Natural killer cell (primary cell): Measurements from ENCODE around the gene ZNF296. TPM values are rescaled to one million over a fixed set of nuclear protein-coding genes. Genes with fewer than 3 reads are reported as not detected.

Experiments
- ATAC-seq, 3 donors: fragments of 150-1000 bp in 2 of 3; fragments of 200-7000 bp in 1 of 3; cut with Tn5 transposase; 1 replicate in 1 of 3; 2 replicates in 2 of 3; pipeline ENCODE4 v1.10.0; 2021; ENCODE audit warnings: mild to moderate bottlenecking in 2 of 3, moderate library complexity in 2 of 3
- DNase-seq, 2 donors: peaks; one replicate each; pipeline versions ENCODE4 v3.0.0 to v3.0.0-alpha.2; 2013 to 2021; ENCODE audit warnings: mixed read lengths in 1 of 2
- H3K27ac ChIP-seq: one replicate; pipeline ENCODE4 v1.5.1; 2013; ENCODE audit warnings: mild to moderate bottlenecking, low read length
- H3K27me3 ChIP-seq: one replicate; pipeline ENCODE4 v1.6.1; 2013; ENCODE audit warnings: low read length; ENCODE audit not compliant: control insufficient read depth, insufficient read depth
- H3K36me3 ChIP-seq: one replicate; pipeline ENCODE4 v1.6.1; 2013; ENCODE audit warnings: low read length; ENCODE audit not compliant: control insufficient read depth, insufficient read depth
- H3K4me1 ChIP-seq: one replicate; pipeline ENCODE4 v1.6.1; 2013; ENCODE audit warnings: low read length; ENCODE audit not compliant: control insufficient read depth, insufficient read depth
- H3K4me3 ChIP-seq: one replicate; pipeline ENCODE4 v1.5.1; 2013; ENCODE audit warnings: low read length
- H3K9me3 ChIP-seq: one replicate; pipeline ENCODE4 v1.6.1; 2013; ENCODE audit warnings: low read length; ENCODE audit not compliant: control insufficient read depth, insufficient read depth
- H3K27ac Mint-ChIP-seq, 2 donors: one replicate each; pipeline ENCODE4 v1.8.0; 2022; ENCODE audit warnings: mild to moderate bottlenecking in 2 of 2, mixed read lengths in 2 of 2, moderate library complexity in 1 of 2
- H3K27me3 Mint-ChIP-seq, 2 donors: one replicate each; pipeline ENCODE4 v1.8.0; 2022; ENCODE audit warnings: low read depth in 2 of 2, mixed read lengths in 2 of 2
- H3K36me3 Mint-ChIP-seq: one replicate; pipeline ENCODE4 v1.8.0; 2022; ENCODE audit warnings: mixed read lengths
- H3K4me1 Mint-ChIP-seq, 2 donors: one replicate each; pipeline ENCODE4 v1.8.0; 2022; ENCODE audit warnings: mixed read lengths in 2 of 2
- H3K4me3 Mint-ChIP-seq: one replicate; pipeline ENCODE4 v1.8.0; 2022; ENCODE audit warnings: mild to moderate bottlenecking, moderate library complexity, mixed read lengths
- H3K9me3 Mint-ChIP-seq, 2 donors: one replicate each; pipeline ENCODE4 v1.8.0; 2022; ENCODE audit warnings: mixed read lengths in 2 of 2
- WGBS: methylation state at CpG from one replicate; pipeline ENCODE4 v1.1.7; 2013; ENCODE audit warnings: missing lambda C conversion rate; ENCODE audit not compliant: insufficient coverage; 5-methylcytosine and 5-hydroxymethylcytosine counted together
- intact Hi-C: fragments of 100-400 bp; cut with micrococcal nuclease; formaldehyde crosslinking; loops from one replicate; pipeline ENCODE4 v1.14.2; 2022
- total RNA-seq, 4 donors: library from RNA; stranded (reverse); fragments of 120-200 nt in 1 of 4; gene quantifications; one replicate each; pipeline versions ENCODE4 v1.2.3 to v1.2.4, GENCODE V29; 2013 to 2022
- TF ChIP-seq, protein P1 (sequence below): fragments of 200-600 bp; IDR thresholded peaks from one replicate; pipeline ENCODE4 v1.8.0; 2022; ENCODE audit warnings: antibody characterized with exemption

ZNF296 gene
- total RNA-seq, 3 donors from 2014 or later (not counting 1 experiment from before 2014, with no cell fraction given) = 5.1 to 8.0 (median 8.0) TPM

DNA sequence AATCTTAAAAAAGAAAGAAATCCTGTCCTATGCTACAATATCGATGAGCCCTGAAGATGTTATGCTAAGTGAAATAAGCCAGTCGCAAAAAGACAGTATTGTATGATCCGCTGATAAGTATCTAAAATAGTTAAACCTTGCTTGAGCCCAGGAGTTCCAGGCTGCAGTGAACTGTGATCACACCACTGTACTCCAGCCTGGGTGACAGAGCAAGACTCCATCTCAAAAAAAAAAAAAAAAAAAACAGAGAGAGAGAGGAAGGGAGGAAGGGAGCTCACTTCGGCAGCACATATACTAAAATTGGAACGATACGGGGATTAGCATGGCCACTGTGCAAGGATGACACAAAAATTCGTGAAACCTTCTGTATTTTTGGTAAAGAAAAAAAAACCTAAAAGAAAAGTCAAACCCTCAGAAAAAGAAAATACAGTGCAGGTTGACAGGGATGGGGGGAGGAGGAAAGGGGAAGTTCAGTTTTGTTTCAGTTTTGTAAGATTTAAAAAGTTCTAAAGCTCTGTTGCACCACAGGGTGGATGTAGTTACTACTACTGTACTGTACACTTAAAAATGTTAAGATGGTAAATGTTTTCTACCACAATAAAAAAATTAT is 29.0 kb downstream of the ZNF296 start:
- TF ChIP-seq, protein P1, sequence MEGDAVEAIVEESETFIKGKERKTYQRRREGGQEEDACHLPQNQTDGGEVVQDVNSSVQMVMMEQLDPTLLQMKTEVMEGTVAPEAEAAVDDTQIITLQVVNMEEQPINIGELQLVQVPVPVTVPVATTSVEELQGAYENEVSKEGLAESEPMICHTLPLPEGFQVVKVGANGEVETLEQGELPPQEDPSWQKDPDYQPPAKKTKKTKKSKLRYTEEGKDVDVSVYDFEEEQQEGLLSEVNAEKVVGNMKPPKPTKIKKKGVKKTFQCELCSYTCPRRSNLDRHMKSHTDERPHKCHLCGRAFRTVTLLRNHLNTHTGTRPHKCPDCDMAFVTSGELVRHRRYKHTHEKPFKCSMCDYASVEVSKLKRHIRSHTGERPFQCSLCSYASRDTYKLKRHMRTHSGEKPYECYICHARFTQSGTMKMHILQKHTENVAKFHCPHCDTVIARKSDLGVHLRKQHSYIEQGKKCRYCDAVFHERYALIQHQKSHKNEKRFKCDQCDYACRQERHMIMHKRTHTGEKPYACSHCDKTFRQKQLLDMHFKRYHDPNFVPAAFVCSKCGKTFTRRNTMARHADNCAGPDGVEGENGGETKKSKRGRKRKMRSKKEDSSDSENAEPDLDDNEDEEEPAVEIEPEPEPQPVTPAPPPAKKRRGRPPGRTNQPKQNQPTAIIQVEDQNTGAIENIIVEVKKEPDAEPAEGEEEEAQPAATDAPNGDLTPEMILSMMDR = no peak
- Histone ChIP-seq H3K36me3 (peaks cover 28% of the 10 kb centered on the region), H3K4me3 (no peak overlapping the region), H3K27ac (no peak overlapping the region), H3K4me1 (peaks cover 21% of the 10 kb centered on the region), H3K27me3 (no peaks in the 10 kb centered on the region), H3K9me3 (no peaks in the 10 kb centered on the region)
- peak overlapping the region; percentile 49 for H3K4me3 Mint-ChIP-seq
- H3K9me3 Mint-ChIP-seq = no peaks in the 10 kb centered on the region
- no peaks in the 10 kb centered on the region for H3K36me3 Mint-ChIP-seq
- WGBS = 46% methylated on average over 5 of the region's 7 CpGs
- intact Hi-C loops = no loop called here
- H3K27me3 Mint-ChIP-seq = no peaks in the 10 kb centered on the region
- H3K4me1 Mint-ChIP-seq = peaks cover 35 to 48% of the 10 kb centered on the region in 2 donors
- peak overlapping the region; percentile 72 to 77 for H3K27ac Mint-ChIP-seq
- peak in 1 of 2 donors; percentile 23 for DNase-seq
- peak in 2 of 3 donors; percentile 34 to 68 for ATAC-seq

DNA sequence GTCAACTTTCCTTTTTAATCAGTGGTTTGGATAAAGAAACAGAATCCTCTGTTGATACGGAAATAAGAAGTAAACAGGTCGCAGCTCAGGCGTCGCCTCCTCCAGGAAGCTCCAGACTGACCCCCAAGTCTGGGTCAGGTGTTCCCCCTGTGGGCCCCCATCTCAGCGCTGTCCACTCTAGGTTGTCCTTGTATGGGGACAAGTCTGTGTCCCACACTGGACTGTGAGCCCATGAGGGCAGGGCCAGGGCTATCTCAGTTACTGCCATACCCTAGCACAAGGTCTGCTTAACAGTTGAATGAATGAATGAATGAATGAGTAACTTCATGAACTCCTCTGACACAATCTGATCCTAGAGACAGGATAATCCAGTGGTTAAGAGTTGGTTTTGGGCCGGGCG is 29.9 kb downstream of the ZNF296 start:
- Mint-ChIP-seq H3K27me3 (no peaks in the 10 kb centered on the region), H3K9me3 (no peaks in the 10 kb centered on the region), H3K4me1 (peaks cover 44 to 51% of the 10 kb centered on the region in 2 donors), H3K4me3 (no peak overlapping the region), H3K36me3 (no peaks in the 10 kb centered on the region), H3K27ac (peak overlapping the region in 1 of 2 donors; percentile 77)
- Histone ChIP-seq H3K4me3 (no peak overlapping the region), H3K27ac (no peak overlapping the region), H3K36me3 (peaks cover 33% of the 10 kb centered on the region), H3K4me1 (peaks cover 29% of the 10 kb centered on the region), H3K9me3 (no peaks in the 10 kb centered on the region), H3K27me3 (no peaks in the 10 kb centered on the region)
- 94% methylated on average over 7 of the region's 7 CpGs for WGBS
- intact Hi-C loops = no loop called here
- ATAC-seq (no peak), DNase-seq (no peak)
- TF ChIP-seq, protein P1 = no peak

DNA sequence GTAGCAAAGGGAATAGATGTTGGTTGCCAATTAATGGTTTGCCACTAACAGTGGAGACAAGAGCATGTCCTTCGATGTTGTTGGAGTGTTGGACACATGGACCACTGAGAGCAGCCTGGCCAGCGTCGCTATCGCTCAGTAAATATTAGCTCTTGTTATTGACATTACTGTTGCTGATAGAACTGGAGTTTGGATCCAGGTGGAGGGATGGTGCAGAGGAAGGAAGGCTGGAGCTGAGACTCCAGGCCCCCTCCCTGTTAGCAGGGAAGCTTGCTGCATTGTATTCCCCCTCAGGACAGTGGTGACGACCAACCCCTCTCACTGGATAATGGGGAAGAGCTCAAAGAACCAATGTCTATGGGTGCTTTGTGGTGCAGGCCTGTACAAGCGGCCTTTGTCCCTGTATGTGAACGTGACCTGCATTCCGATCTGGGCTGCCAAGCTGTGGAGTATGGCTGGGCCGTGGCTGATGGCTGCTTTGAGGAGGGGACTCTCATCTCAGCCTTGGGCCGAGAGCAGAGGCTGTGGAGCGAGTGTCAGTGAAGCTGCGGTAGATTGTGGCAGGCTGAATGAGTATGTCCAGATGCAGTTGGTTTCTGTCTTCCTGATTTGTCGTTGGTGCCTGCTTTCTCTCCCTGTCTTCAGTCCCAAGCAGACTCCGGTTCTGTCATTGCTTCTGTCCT is 30.5 kb downstream of the ZNF296 start:
- TF ChIP-seq, protein P1 = no peak
- Mint-ChIP-seq H3K9me3 (no peaks in the 10 kb centered on the region), H3K4me3 (no peak overlapping the region), H3K27ac (peak overlapping the region in 1 of 2 donors; percentile 77), H3K36me3 (no peaks in the 10 kb centered on the region), H3K27me3 (no peaks in the 10 kb centered on the region), H3K4me1 (peaks cover 46 to 51% of the 10 kb centered on the region in 2 donors)
- ATAC-seq = no peak
- Histone ChIP-seq H3K9me3 (no peaks in the 10 kb centered on the region), H3K27ac (no peak overlapping the region), H3K27me3 (no peaks in the 10 kb centered on the region), H3K4me1 (peaks cover 28% of the 10 kb centered on the region), H3K4me3 (no peak overlapping the region), H3K36me3 (peaks cover 36% of the 10 kb centered on the region)
- WGBS = 93% methylated on average over 14 of the region's 14 CpGs
- intact Hi-C loops = no loop called here
- no peak for DNase-seq
